ENCODE data around the gene EDN3.

DNA sequence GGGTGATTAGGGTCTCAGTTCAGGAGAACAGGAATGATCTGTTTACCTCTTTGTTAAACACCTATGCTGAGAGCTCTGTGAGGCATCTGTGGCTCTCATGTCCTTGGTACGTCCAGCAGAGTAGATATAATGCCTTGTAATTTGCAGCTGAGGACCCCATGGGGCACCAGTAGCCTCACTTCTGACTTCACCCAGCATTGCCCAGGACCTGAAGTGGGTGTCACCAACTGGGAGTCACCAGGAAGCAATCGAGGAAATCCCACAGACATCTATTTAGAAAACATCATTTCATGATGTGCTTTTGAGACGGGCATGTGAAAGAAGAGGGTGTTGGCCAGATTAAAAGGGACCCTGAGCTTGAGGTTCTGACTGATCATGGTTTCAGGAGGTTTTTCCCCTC lies 8.8 kb downstream of the EDN3 start:
- TF ChIP-seq, protein P1, sequence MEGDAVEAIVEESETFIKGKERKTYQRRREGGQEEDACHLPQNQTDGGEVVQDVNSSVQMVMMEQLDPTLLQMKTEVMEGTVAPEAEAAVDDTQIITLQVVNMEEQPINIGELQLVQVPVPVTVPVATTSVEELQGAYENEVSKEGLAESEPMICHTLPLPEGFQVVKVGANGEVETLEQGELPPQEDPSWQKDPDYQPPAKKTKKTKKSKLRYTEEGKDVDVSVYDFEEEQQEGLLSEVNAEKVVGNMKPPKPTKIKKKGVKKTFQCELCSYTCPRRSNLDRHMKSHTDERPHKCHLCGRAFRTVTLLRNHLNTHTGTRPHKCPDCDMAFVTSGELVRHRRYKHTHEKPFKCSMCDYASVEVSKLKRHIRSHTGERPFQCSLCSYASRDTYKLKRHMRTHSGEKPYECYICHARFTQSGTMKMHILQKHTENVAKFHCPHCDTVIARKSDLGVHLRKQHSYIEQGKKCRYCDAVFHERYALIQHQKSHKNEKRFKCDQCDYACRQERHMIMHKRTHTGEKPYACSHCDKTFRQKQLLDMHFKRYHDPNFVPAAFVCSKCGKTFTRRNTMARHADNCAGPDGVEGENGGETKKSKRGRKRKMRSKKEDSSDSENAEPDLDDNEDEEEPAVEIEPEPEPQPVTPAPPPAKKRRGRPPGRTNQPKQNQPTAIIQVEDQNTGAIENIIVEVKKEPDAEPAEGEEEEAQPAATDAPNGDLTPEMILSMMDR (IDR thresholded peaks at IDR 0.05; ENCODE audit: low read depth, low read length) = no peak
- no peak for TF ChIP-seq POLR2A (IDR thresholded peaks at IDR 0.05; ENCODE audit: extremely low read depth, insufficient read length)
- TF ChIP-seq, protein P2, sequence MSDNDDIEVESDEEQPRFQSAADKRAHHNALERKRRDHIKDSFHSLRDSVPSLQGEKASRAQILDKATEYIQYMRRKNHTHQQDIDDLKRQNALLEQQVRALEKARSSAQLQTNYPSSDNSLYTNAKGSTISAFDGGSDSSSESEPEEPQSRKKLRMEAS (IDR thresholded peaks at IDR 0.05; ENCODE audit: low read depth, low read length) = no peak

Measured in NB4 (cell line).